Caki2 (cell line): ENCODE data around the gene NKIRAS1. TPM values are rescaled to one million over a fixed set of nuclear protein-coding genes. Genes with fewer than 3 reads are reported as not detected.

Experiments used
- DNase-seq: peaks from one replicate; pipeline ENCODE4 v3.0.0-alpha.2; 2015; ENCODE audit warnings: low read depth
- in situ Hi-C: cut with HindIII; loops from 2 replicates; pipeline ENCODE4 v1.10.0; 2016; ENCODE audit warnings: low sequenced_read_pairs, low pct_unique_long_range_greater_than_20kb, mixed read lengths
- total RNA-seq: library from RNA; depleted of rRNA; stranded (reverse); fragments of >200 nt; shearing (Covaris generic); gene quantifications from 2 replicates; pipeline ENCODE4 v1.2.3, GENCODE V29; 2014; ENCODE audit warnings: low replicate concordance; rRNA removed

Gene NKIRAS1
- total RNA-seq = 11.4 and 14.3 TPM in 2 replicates

GRCh38 chr3:23916886-23917678 lies at the start of gene NKIRAS1, which contains the start of gene RPL15:
NKIRAS1 (minus strand) TSS chr3:23916990; CDS start chr3:23910904, 6,086 bp downstream.
RPL15 (plus strand) TSS chr3:23917132; CDS start chr3:23917860, 728 bp downstream.
- DNase-seq = peak; percentile 93
- in situ Hi-C loops = no loop called here

GRCh38 chr3:23966328-23966727 lies 49.5 kb upstream of the NKIRAS1 start:
- in situ Hi-C loops = no loop called here

GRCh38 chr3:23964537-23965235 lies 47.9 kb upstream of the NKIRAS1 start:
- in situ Hi-C loops = no loop called here
- no peak for DNase-seq

More at GRCh38 chr3:23966328-23966727, 49.5 kb upstream of the NKIRAS1 start:
- no peak for DNase-seq

- DNase-seq = no peak
- in situ Hi-C loops = no loop called here
Observed at GRCh38 chr3:23961913-23962312, 45.1 kb upstream of the NKIRAS1 start.

GRCh38 chr3:23961066-23961465 lies 44.3 kb upstream of the NKIRAS1 start:
- in situ Hi-C loops = no loop called here
- DNase-seq = no peak

- in situ Hi-C loops = no loop called here
- no peak for DNase-seq
Observed at GRCh38 chr3:23960649-23961048, 43.9 kb upstream of the NKIRAS1 start.

GRCh38 chr3:23959135-23959900 lies 42.5 kb upstream of the NKIRAS1 start:
- in situ Hi-C loops = no loop called here
- DNase-seq = peak; percentile 82

- in situ Hi-C loops = no loop called here
- no peak for DNase-seq
Observed at GRCh38 chr3:23956701-23957100, 39.9 kb upstream of the NKIRAS1 start.

GRCh38 chr3:23954144-23954543 lies 37.4 kb upstream of the NKIRAS1 start:
- in situ Hi-C loops = no loop called here
- DNase-seq = no peak

- no peak for DNase-seq
- in situ Hi-C loops = no loop called here
Observed at GRCh38 chr3:23953523-23953922, 36.7 kb upstream of the NKIRAS1 start.

- in situ Hi-C loops = no loop called here
- no peak for DNase-seq
Observed at GRCh38 chr3:23952646-23953045, 35.9 kb upstream of the NKIRAS1 start.

GRCh38 chr3:23950293-23950692 lies 33.5 kb upstream of the NKIRAS1 start:
- in situ Hi-C loops = no loop called here
- DNase-seq = no peak

- in situ Hi-C loops = no loop called here
- no peak for DNase-seq
Observed at GRCh38 chr3:23949784-23950183, 33.0 kb upstream of the NKIRAS1 start.

GRCh38 chr3:23948761-23949160 lies 32.0 kb upstream of the NKIRAS1 start:
- no peak for DNase-seq
- in situ Hi-C loops = no loop called here

- in situ Hi-C loops = no loop called here
- peak; percentile 97 for DNase-seq
Observed at GRCh38 chr3:23945913-23946687, 29.3 kb upstream of the NKIRAS1 start.

- in situ Hi-C loops = no loop called here
- no peak for DNase-seq
Observed at GRCh38 chr3:23945663-23945912, 28.8 kb upstream of the NKIRAS1 start.

GRCh38 chr3:23944861-23945662 lies 28.3 kb upstream of the NKIRAS1 start, which contains the start of gene NR1D2:
NR1D2 (plus strand) TSS chr3:23945286; CDS start chr3:23945579, 293 bp downstream.
- peak; percentile 70 for DNase-seq

More at GRCh38 chr3:23944861-23945662, 28.3 kb upstream of the NKIRAS1 start, which contains the start of gene NR1D2:
- in situ Hi-C loops = no loop called here
